Mesendoderm (in vitro differentiated cells): ENCODE measurements around the gene SLC12A4.

Experiments used
- DNase-seq: peaks from one replicate; pipeline ENCODE4 v3.0.0; 2013
- H2AK5ac ChIP-seq: 2 replicates; pipeline ENCODE4 v1.6.1; 2013; ENCODE audit warnings: low read length, inconsistent platforms
- H2BK120ac ChIP-seq: 2 replicates; pipeline ENCODE4 v1.6.1; 2013; ENCODE audit warnings: low read depth, mild to moderate bottlenecking, low read length, moderate library complexity, mixed read lengths
- H2BK15ac ChIP-seq: replicated peaks from 2 replicates; pipeline ENCODE4 v1.6.1; 2013; ENCODE audit warnings: low read depth, mild to moderate bottlenecking, moderate library complexity
- H2BK5ac ChIP-seq: 2 replicates; pipeline ENCODE4 v1.6.1; 2013; ENCODE audit warnings: low read length, inconsistent platforms
- H3K18ac ChIP-seq: 2 replicates; pipeline ENCODE4 v1.6.1; 2013; ENCODE audit warnings: mild to moderate bottlenecking, low read length, mixed read lengths
- H3K23ac ChIP-seq: one replicate; pipeline ENCODE4 v1.6.1; 2013; ENCODE audit warnings: low read length
- H3K27ac ChIP-seq: 2 replicates; pipeline ENCODE4 v1.5.1; 2013; ENCODE audit warnings: low read depth, mild to moderate bottlenecking, inconsistent platforms, low read length, moderate library complexity
- H3K27me3 ChIP-seq: 2 replicates; pipeline ENCODE4 v1.6.1; 2013; ENCODE audit warnings: low read length, control low read depth, mild to moderate bottlenecking, inconsistent platforms; ENCODE audit not compliant: insufficient read depth, poor library complexity
- H3K36me3 ChIP-seq: 2 replicates; pipeline ENCODE4 v1.6.1; 2013; ENCODE audit warnings: low read length, inconsistent platforms; ENCODE audit not compliant: control insufficient read depth, insufficient read depth
- H3K4ac ChIP-seq: one replicate; pipeline ENCODE4 v1.6.1; 2013; ENCODE audit warnings: low read depth, mild to moderate bottlenecking, low read length, moderate library complexity
- H3K4me1 ChIP-seq: 2 replicates; pipeline ENCODE4 v1.6.1; 2013; ENCODE audit warnings: low read depth, low read length, inconsistent platforms; ENCODE audit not compliant: control insufficient read depth
- H3K4me2 ChIP-seq: 2 replicates; pipeline ENCODE4 v1.6.1; 2013; ENCODE audit warnings: low read length
- H3K4me3 ChIP-seq: 2 replicates; pipeline ENCODE4 v1.5.1; 2013; ENCODE audit warnings: mild to moderate bottlenecking, low read length
- H3K56ac ChIP-seq: one replicate; pipeline ENCODE4 v1.6.1; 2013; ENCODE audit warnings: low read length
- H3K79me1 ChIP-seq: 2 replicates; pipeline ENCODE4 v1.6.1; 2013; ENCODE audit warnings: low read length, inconsistent platforms
- H3K79me2 ChIP-seq: 2 replicates; pipeline ENCODE4 v1.6.1; 2013; ENCODE audit warnings: mild to moderate bottlenecking, low read length; ENCODE audit not compliant: control insufficient read depth, insufficient read depth
- H3K9ac ChIP-seq: 2 replicates; pipeline ENCODE4 v1.6.1; 2013; ENCODE audit warnings: low read length, inconsistent platforms
- H4K5ac ChIP-seq: one replicate; pipeline ENCODE4 v1.6.1; 2013; ENCODE audit warnings: low read length
- H4K8ac ChIP-seq: one replicate; pipeline ENCODE4 v1.6.1; 2013; ENCODE audit warnings: low read depth, mild to moderate bottlenecking, control low read depth, low read length, moderate library complexity
- WGBS: extraction: QIAGEN DNeasy Blood & Tissue Kit; methylation state at CpG from one replicate; pipeline ENCODE4 v1.1.7; 2013; ENCODE audit warnings: low lambda C conversion rate, missing lambda C conversion rate; ENCODE audit not compliant: insufficient coverage; ENCODE audit errors: extremely low coverage; 5-methylcytosine and 5-hydroxymethylcytosine counted together

Gene SLC12A4

GRCh38 chr16:67969254-67970039, 1.0 kb upstream of the SLC12A4 start:
- DNase-seq, result peak; percentile 65
- H3K56ac ChIP-seq, result peak overlapping the region; percentile 82
- H3K18ac ChIP-seq, result peak overlapping the region; percentile 82
- H3K27ac ChIP-seq, result peak overlapping the region; percentile 71
- peaks cover 18% of the 10 kb centered on the region for H3K79me2 ChIP-seq
- no peak overlapping the region for H2BK15ac ChIP-seq
- H2BK5ac ChIP-seq, result no peak overlapping the region
- H4K8ac ChIP-seq, result peak overlapping the region; percentile 87
- peak overlapping the region; percentile 17 for H3K4ac ChIP-seq
- H3K4me2 ChIP-seq, result peak overlapping the region; percentile 5
- no peak overlapping the region for H3K4me3 ChIP-seq
- H3K79me1 ChIP-seq, result peaks cover 22% of the 10 kb centered on the region
- no peaks in the 10 kb centered on the region for H3K36me3 ChIP-seq
- no peaks in the 10 kb centered on the region for H3K27me3 ChIP-seq
- H2AK5ac ChIP-seq, result no peak overlapping the region
- WGBS, result no CpG with 5 or more reads among the region's 40 CpGs
- no peak overlapping the region for H2BK120ac ChIP-seq
- H4K5ac ChIP-seq, result no peak overlapping the region
- peak overlapping the region; percentile 64 for H3K9ac ChIP-seq
- H3K4me1 ChIP-seq, result peaks cover 8% of the 10 kb centered on the region
- H3K23ac ChIP-seq, result no peak overlapping the region

- no peak overlapping the region for H2BK15ac ChIP-seq
- peak overlapping the region; percentile 19 for H2AK5ac ChIP-seq
- H2BK120ac ChIP-seq, result no peak overlapping the region
- H3K79me1 ChIP-seq, result peaks cover 24% of the 10 kb centered on the region
- peak overlapping the region; percentile 95 for H3K18ac ChIP-seq
- H3K36me3 ChIP-seq, result no peaks in the 10 kb centered on the region
- whole genome bisulfite sequencing, result no CpG with 5 or more reads among the region's 45 CpGs
- H2BK5ac ChIP-seq, result no peak overlapping the region
- peaks cover 8% of the 10 kb centered on the region for H3K4me1 ChIP-seq
- H3K4ac ChIP-seq, result peak overlapping the region; percentile 90
- peak overlapping the region; percentile 100 for H3K56ac ChIP-seq
- H3K9ac ChIP-seq, result peak overlapping the region; percentile 96
- H4K5ac ChIP-seq, result no peak overlapping the region
- H3K79me2 ChIP-seq, result peaks cover 18% of the 10 kb centered on the region
- no peak overlapping the region for H4K8ac ChIP-seq
- peak overlapping the region; percentile 76 for H3K27ac ChIP-seq
- H3K27me3 ChIP-seq, result no peaks in the 10 kb centered on the region
- peak overlapping the region; percentile 94 for H3K23ac ChIP-seq
- peak overlapping the region; percentile 91 for H3K4me2 ChIP-seq
- peak overlapping the region; percentile 88 for H3K4me3 ChIP-seq
- DNase-seq, result peak; percentile 35
These were observed 458 bp downstream of the SLC12A4 start for GRCh38 chr16:67967958-67968399.

GRCh38 chr16:67967183-67967957, 1.1 kb downstream of the SLC12A4 start:
- Histone ChIP-seq H4K5ac (no peak overlapping the region), H3K4me2 (peak overlapping the region; percentile 91), H3K4me1 (peaks cover 8% of the 10 kb centered on the region), H3K36me3 (no peaks in the 10 kb centered on the region), H4K8ac (no peak overlapping the region), H3K56ac (peak overlapping the region; percentile 100), H3K4ac (peak overlapping the region; percentile 90), H3K9ac (peak overlapping the region; percentile 96), H3K23ac (no peak overlapping the region), H3K79me2 (peaks cover 18% of the 10 kb centered on the region), H2AK5ac (peak overlapping the region; percentile 19), H3K79me1 (peaks cover 24% of the 10 kb centered on the region), H3K18ac (peak overlapping the region; percentile 95), H3K27ac (peak overlapping the region; percentile 76), H2BK5ac (no peak overlapping the region), H3K4me3 (peak overlapping the region; percentile 88), H2BK120ac (no peak overlapping the region), H3K27me3 (no peaks in the 10 kb centered on the region), H2BK15ac (no peak overlapping the region)
- peak; percentile 33 for DNase-seq
- no CpG with 5 or more reads among the region's 18 CpGs for WGBS

- no peak overlapping the region for H3K27ac ChIP-seq
These were observed 1.8 kb downstream of the SLC12A4 start for GRCh38 chr16:67966549-67967182.

GRCh38 chr16:67965668-67966548, 2.5 kb downstream of the SLC12A4 start:
- Histone ChIP-seq H3K27me3 (no peaks in the 10 kb centered on the region), H3K4me3 (no peak overlapping the region), H4K8ac (no peak overlapping the region), H3K36me3 (peaks cover 8% of the 10 kb centered on the region), H3K9ac (peak overlapping the region; percentile 53), H2BK120ac (no peak overlapping the region), H3K4me2 (no peak overlapping the region), H3K56ac (peak overlapping the region; percentile 78), H4K5ac (no peak overlapping the region), H3K79me2 (peaks cover 18% of the 10 kb centered on the region), H3K27ac (no peak overlapping the region), H3K18ac (no peak overlapping the region), H3K23ac (no peak overlapping the region), H3K4ac (peak overlapping the region; percentile 8), H3K79me1 (peaks cover 24% of the 10 kb centered on the region), H2AK5ac (no peak overlapping the region), H3K4me1 (peaks cover 8% of the 10 kb centered on the region), H2BK5ac (no peak overlapping the region), H2BK15ac (no peak overlapping the region)
- no peak for DNase-seq
- no CpG with 5 or more reads among the region's 11 CpGs for WGBS

More at GRCh38 chr16:67966549-67967182, 1.8 kb downstream of the SLC12A4 start:
- no peak overlapping the region for H3K23ac ChIP-seq
- H3K56ac ChIP-seq, result peak overlapping the region; percentile 100
- peak; percentile 53 for DNase-seq
- no peak overlapping the region for H2BK5ac ChIP-seq
- H4K8ac ChIP-seq, result no peak overlapping the region
- peak overlapping the region; percentile 96 for H3K9ac ChIP-seq
- H3K4ac ChIP-seq, result peak overlapping the region; percentile 8
- H3K79me1 ChIP-seq, result peaks cover 24% of the 10 kb centered on the region
- H3K4me2 ChIP-seq, result peak overlapping the region; percentile 91
- H2BK120ac ChIP-seq, result no peak overlapping the region
- no CpG with 5 or more reads among the region's 3 CpGs for WGBS
- no peak overlapping the region for H2AK5ac ChIP-seq
- H3K4me3 ChIP-seq, result no peak overlapping the region
- no peaks in the 10 kb centered on the region for H3K27me3 ChIP-seq
- H3K36me3 ChIP-seq, result peaks cover 2% of the 10 kb centered on the region
- H2BK15ac ChIP-seq, result no peak overlapping the region
- H4K5ac ChIP-seq, result no peak overlapping the region
- H3K4me1 ChIP-seq, result peaks cover 8% of the 10 kb centered on the region
- no peak overlapping the region for H3K18ac ChIP-seq
- H3K79me2 ChIP-seq, result peaks cover 18% of the 10 kb centered on the region
